PC-9 (cell line): ENCODE measurements around the gene BUB1B.

Experiments
- EZH2 ChIP-seq: fragments of 200-600 bp; sonication (generic); IDR thresholded peaks from 2 replicates; pipeline ENCODE4 v1.8.0; 2017; ENCODE audit warnings: antibody characterized with exemption, low read depth
- TF ChIP-seq, protein P1 (sequence below): fragments of 200-600 bp; sonication (generic); conservative IDR thresholded peaks from 2 replicates; pipeline ENCODE4 v1.6.1; 2017; ENCODE audit warnings: mixed run types, antibody characterized with exemption, mild to moderate bottlenecking, moderate library complexity

DNA sequence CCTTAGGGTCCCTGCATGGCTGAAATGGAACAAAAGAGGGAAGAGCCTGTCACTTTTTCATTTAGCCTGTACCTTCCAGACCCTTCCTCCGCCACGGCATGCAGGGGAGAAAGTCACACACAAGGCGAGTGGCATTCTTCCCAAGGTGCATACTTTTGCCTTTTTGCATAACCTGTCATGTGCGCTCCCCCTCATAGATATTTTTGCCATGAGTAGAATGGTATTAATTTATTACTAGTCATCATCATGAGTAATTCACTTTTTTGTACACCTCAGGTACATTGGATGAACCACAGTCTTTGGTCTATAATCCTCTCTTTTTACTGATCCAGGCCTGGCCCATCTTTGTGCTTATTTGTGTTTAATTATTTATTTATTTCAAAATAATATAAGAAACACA lies 8.9 kb upstream of the BUB1B start:
- TF ChIP-seq, protein P1, sequence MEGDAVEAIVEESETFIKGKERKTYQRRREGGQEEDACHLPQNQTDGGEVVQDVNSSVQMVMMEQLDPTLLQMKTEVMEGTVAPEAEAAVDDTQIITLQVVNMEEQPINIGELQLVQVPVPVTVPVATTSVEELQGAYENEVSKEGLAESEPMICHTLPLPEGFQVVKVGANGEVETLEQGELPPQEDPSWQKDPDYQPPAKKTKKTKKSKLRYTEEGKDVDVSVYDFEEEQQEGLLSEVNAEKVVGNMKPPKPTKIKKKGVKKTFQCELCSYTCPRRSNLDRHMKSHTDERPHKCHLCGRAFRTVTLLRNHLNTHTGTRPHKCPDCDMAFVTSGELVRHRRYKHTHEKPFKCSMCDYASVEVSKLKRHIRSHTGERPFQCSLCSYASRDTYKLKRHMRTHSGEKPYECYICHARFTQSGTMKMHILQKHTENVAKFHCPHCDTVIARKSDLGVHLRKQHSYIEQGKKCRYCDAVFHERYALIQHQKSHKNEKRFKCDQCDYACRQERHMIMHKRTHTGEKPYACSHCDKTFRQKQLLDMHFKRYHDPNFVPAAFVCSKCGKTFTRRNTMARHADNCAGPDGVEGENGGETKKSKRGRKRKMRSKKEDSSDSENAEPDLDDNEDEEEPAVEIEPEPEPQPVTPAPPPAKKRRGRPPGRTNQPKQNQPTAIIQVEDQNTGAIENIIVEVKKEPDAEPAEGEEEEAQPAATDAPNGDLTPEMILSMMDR = no peak
- TF ChIP-seq EZH2 = no peak
